ENCODE measurements around the gene ZFP28. TPM values are rescaled to one million over a fixed set of nuclear protein-coding genes. Genes with fewer than 3 reads are reported as not detected.

Gene ZFP28
- polyA plus RNA-seq, 3 donors, result 0.31 to 1.1 (median 0.41) TPM

DNA sequence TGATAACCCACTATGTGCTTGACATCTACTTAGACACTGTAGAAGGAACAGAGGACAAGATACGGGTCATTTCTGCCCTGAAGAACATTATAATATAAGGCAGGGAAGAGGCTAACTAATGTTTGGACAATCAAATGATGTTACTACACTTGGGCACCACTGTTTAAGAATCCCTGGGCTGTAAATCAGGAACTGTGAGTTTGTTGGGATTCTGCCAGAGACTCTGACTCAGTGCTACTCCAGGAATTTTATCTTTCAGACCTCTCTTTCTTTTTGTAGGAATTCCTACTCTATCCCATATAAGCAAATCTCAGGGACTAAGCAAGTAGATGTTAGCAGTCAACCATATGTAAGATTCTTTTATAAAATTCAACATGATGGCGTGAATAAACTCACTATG, 34.2 kb upstream of the ZFP28 start:
- no peak overlapping the region for H3K4me3 ChIP-seq (replicated peaks in 1 of 3; ENCODE audit: low read depth in 2 of 3, low read length in 3 of 3)
- H3K27ac Mint-ChIP-seq, result no peak overlapping the region
- no peak overlapping the region for H2AFZ ChIP-seq (ENCODE audit: insufficient read depth, low read depth, low read length, poor library complexity, severe bottlenecking)
- WGBS (ENCODE audit: insufficient coverage), result no CpG with 5 or more reads among the region's 2 CpGs
- no peak for DNase-seq
- no peak overlapping the region for H3K9ac ChIP-seq (ENCODE audit: insufficient read depth, low read length, poor library complexity, severe bottlenecking)
- H3K4me1 Mint-ChIP-seq, result peaks cover 8% of the 10 kb centered on the region
- H3K27ac ChIP-seq (ENCODE audit: low read depth in 1 of 2, low read length in 2 of 2), result no peak overlapping the region
- no peaks in the 10 kb centered on the region for H3K27me3 Mint-ChIP-seq (ENCODE audit: low read depth in 3 of 3)
- intact Hi-C loops (cut with micrococcal nuclease), result no loop called here
- H4K20me1 ChIP-seq (ENCODE audit: insufficient read depth, low read length), result no peaks in the 10 kb centered on the region
- no peaks in the 10 kb centered on the region for H3K79me2 ChIP-seq (ENCODE audit: insufficient read depth, low read length)
- no peak overlapping the region for H3K4me3 Mint-ChIP-seq
- peaks cover 14 to 17% of the 10 kb centered on the region in 2 donors for H3K4me1 ChIP-seq (ENCODE audit: control insufficient read depth in 1 of 2, insufficient read depth in 2 of 2, low read length in 2 of 2)
- H3K4me2 ChIP-seq (replicated peaks; ENCODE audit: extremely low read depth, low read length, poor library complexity, severe bottlenecking), result no peak overlapping the region
- H3K36me3 ChIP-seq (replicated peaks in 1 of 2; ENCODE audit: control insufficient read depth in 1 of 2, insufficient read depth in 2 of 2, low read length in 2 of 2), result no peaks in the 10 kb centered on the region
- no peak for TF ChIP-seq CTCF (IDR thresholded peaks at IDR 0.05)
- peaks cover 20 to 62% (median 46%) of the 10 kb centered on the region in 7 donors for H3K9me3 Mint-ChIP-seq
- peaks cover 59 to 89% of the 10 kb centered on the region in 2 donors for H3K9me3 ChIP-seq (replicated peaks in 1 of 2; ENCODE audit: control insufficient read depth in 1 of 2, insufficient read depth in 1 of 2, low read length in 2 of 2)
- H3K36me3 Mint-ChIP-seq, result peaks cover 0 to 2% of the 10 kb centered on the region in 2 donors
- H3K27me3 ChIP-seq (ENCODE audit: control insufficient read depth in 2 of 2, insufficient read depth in 2 of 2, low read length in 2 of 2), result no peaks in the 10 kb centered on the region

DNA sequence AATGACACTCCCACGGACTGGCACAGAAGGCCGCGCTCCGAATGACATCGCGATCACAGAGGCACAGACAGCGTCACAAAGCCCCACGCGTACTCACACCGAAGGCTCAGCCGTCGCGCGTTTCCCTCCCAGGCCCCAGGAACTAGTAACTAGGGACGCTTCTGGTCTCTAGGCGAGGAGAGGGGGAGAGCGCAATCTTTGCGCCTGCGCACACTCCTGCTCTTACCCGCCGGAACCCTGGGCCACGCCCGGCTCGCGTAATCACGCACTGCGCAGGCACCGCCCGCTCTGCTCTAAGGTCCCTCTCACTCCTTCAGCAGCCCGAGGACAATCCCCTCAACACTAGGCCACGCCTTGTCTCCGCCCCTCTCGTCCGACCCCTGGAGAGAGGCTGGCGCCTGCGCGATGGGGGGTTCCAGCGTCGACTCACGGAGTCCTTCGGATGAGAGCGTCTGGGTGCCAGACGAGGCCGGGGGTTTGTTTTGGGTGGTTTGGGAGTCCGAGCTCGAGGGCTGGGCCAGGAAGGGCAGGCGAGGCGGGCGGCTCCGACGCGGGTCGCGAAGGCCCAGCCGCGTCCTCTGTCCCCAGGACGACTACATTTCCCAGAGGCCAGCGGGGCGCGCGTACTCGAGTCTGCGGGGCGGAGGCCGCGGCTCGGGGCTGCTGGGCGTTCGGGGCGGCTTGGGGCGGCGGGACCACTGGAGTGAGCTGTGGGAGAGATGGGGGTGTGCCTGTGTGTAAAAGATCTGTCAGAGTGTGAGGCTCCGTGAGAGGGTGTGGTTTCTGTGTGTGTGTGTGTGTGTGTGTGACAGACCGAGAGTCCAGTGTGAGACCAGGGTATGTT, 31.1 kb upstream of the ZFP28 start, which contains the start of gene ZNF471:
Gene ZNF471 (plus strand): TSS at position 410 of the 844 bp plus-strand sequence. CDS start 3,717 bp downstream, outside the sequence.
- Mint-ChIP-seq H3K36me3 (peaks cover 0 to 2% of the 10 kb centered on the region in 2 donors), H3K9me3 (peaks cover 8 to 41% (median 30%) of the 10 kb centered on the region in 7 donors), H3K27me3 (ENCODE audit: low read depth in 3 of 3) (no peaks in the 10 kb centered on the region), H3K4me3 (no peak within 1 kb of the TSS), H3K4me1 (peaks cover 8% of the 10 kb centered on the region), H3K27ac (peak within 1 kb of the TSS in 5 of 7 donors; percentile 63 to 95 (median 84))
- H3K79me2 ChIP-seq (ENCODE audit: insufficient read depth, low read length), result no peaks in the 10 kb centered on the region
- H3K9me3 ChIP-seq (replicated peaks in 1 of 2; ENCODE audit: control insufficient read depth in 1 of 2, insufficient read depth in 1 of 2, low read length in 2 of 2), result peaks cover 51 to 82% of the 10 kb centered on the region in 2 donors
- H3K4me3 ChIP-seq (replicated peaks in 1 of 3; ENCODE audit: low read depth in 2 of 3, low read length in 3 of 3), result peak within 1 kb of the TSS; percentile 49 to 84 (median 51)
- intact Hi-C loops (cut with micrococcal nuclease), result no loop called here
- under 1% methylated on average over 62 of the region's 74 CpGs for WGBS (ENCODE audit: insufficient coverage)
- H3K27me3 ChIP-seq (ENCODE audit: control insufficient read depth in 2 of 2, insufficient read depth in 2 of 2, low read length in 2 of 2), result no peaks in the 10 kb centered on the region
- peak within 1 kb of the TSS; percentile 87 for H3K4me2 ChIP-seq (replicated peaks; ENCODE audit: extremely low read depth, low read length, poor library complexity, severe bottlenecking)
- no peaks in the 10 kb centered on the region for H3K36me3 ChIP-seq (replicated peaks in 1 of 2; ENCODE audit: control insufficient read depth in 1 of 2, insufficient read depth in 2 of 2, low read length in 2 of 2)
- peak; percentile 72 to 77 (median 75) for DNase-seq
- H3K9ac ChIP-seq (ENCODE audit: insufficient read depth, low read length, poor library complexity, severe bottlenecking), result peak within 1 kb of the TSS; percentile 46
- H3K27ac ChIP-seq (ENCODE audit: low read depth in 1 of 2, low read length in 2 of 2), result peak within 1 kb of the TSS; percentile 54 to 69
- peaks cover 14 to 17% of the 10 kb centered on the region in 2 donors for H3K4me1 ChIP-seq (ENCODE audit: control insufficient read depth in 1 of 2, insufficient read depth in 2 of 2, low read length in 2 of 2)
- peak within 1 kb of the TSS; percentile 92 for H2AFZ ChIP-seq (ENCODE audit: insufficient read depth, low read depth, low read length, poor library complexity, severe bottlenecking)
- no peaks in the 10 kb centered on the region for H4K20me1 ChIP-seq (ENCODE audit: insufficient read depth, low read length)
- TF ChIP-seq CTCF (IDR thresholded peaks at IDR 0.05), result no peak
